ENCODE measurements around the gene CCDC77. TPM values are rescaled to one million over a fixed set of nuclear protein-coding genes. Genes with fewer than 3 reads are reported as not detected.

CCDC77 gene
- total RNA-seq, 1 experiment from 2014 or later: 12.3 TPM

- Histone ChIP-seq H3K9me2 (ENCODE audit: insufficient read depth) (no peaks in the 10 kb centered on the region), H3K4me3 (replicated peaks in 1 of 2; ENCODE audit: low read depth in 1 of 2, low read length in 2 of 2) (no peak overlapping the region), H2AFZ (ENCODE audit: low read depth, low read length, poor library complexity, severe bottlenecking) (no peak overlapping the region), H3K36me3 (ENCODE audit: control insufficient read depth in 1 of 2, insufficient read depth in 2 of 2, low read length in 2 of 2) (no peaks in the 10 kb centered on the region), H3K9ac (ENCODE audit: low read length) (no peak overlapping the region), H3K27ac (ENCODE audit: low read depth, low read length) (no peak overlapping the region), H3K79me2 (ENCODE audit: insufficient read depth, low read length) (no peaks in the 10 kb centered on the region), H3K4me2 (ENCODE audit: low read length) (no peak overlapping the region), H3K27me3 (ENCODE audit: insufficient read depth, low read length) (no peaks in the 10 kb centered on the region), H3K9me3 (ENCODE audit: control insufficient read depth in 1 of 2, insufficient read depth in 1 of 2, low read depth in 1 of 2, low read length in 2 of 2) (no peaks in the 10 kb centered on the region), H3K4me1 (ENCODE audit: control insufficient read depth in 1 of 2, insufficient read depth in 2 of 2, low read length in 2 of 2) (no peaks in the 10 kb centered on the region), H4K20me1 (ENCODE audit: insufficient read depth) (no peaks in the 10 kb centered on the region)
- no peak for DNase-seq (ENCODE audit: low read depth, low spot score)
- ChIA-PET CTCF (interaction anchor here (1.5 kb wide), 1 partner anchor 97 kb away, joined by 4 read pairs; no protein-coding TSS in a partner anchor), RAD21 (ENCODE audit: low non-redundant PET in 1 of 2, low total read pairs in 2 of 2, uncharacterized antibody in 2 of 2, unreplicated experiment in 2 of 2) (no interaction called here), POLR2A (no interaction called here)
- intact Hi-C loops (cut with micrococcal nuclease): no loop called here
- TF ChIP-seq FOSL1 (IDR thresholded peaks at IDR 0.05; ENCODE audit: low read depth): no peak
- TF ChIP-seq CTCF (IDR thresholded peaks at IDR 0.05 in 2 of 3, conservative IDR thresholded peaks at IDR 0.05 in 1 of 3; ENCODE audit: borderline replicate concordance in 1 of 3, insufficient read depth in 1 of 3, low read depth in 2 of 3, low read length in 2 of 3): no peak
- no peak for TF ChIP-seq POLR2A (IDR thresholded peaks at IDR 0.05; ENCODE audit: borderline replicate concordance, extremely low read depth, insufficient read depth, insufficient read length)
- no peak for TF ChIP-seq CBX3 (IDR thresholded peaks at IDR 0.05; ENCODE audit: low read depth)
- TF ChIP-seq EGR1 (IDR thresholded peaks at IDR 0.05; ENCODE audit: low read depth): no peak
- no peak for TF ChIP-seq MAX (IDR thresholded peaks at IDR 0.05)
- no peak for TF ChIP-seq ATF3 (IDR thresholded peaks at IDR 0.05)
- ATAC-seq: no peak
- BruUV-seq (replicated peaks): no TSS peak
Observed at GRCh38 chr12:450438-450837, 49.0 kb downstream of the CCDC77 start.

GRCh38 chr12:452667-453210 is 51.3 kb downstream of the CCDC77 start:
- H3K4me1 ChIP-seq (ENCODE audit: control insufficient read depth in 1 of 2, insufficient read depth in 2 of 2, low read length in 2 of 2): no peaks in the 10 kb centered on the region
- DNase-seq (ENCODE audit: low read depth, low spot score): no peak
- H2AFZ ChIP-seq (ENCODE audit: low read depth, low read length, poor library complexity, severe bottlenecking): no peak overlapping the region
- H3K9me3 ChIP-seq (ENCODE audit: control insufficient read depth in 1 of 2, insufficient read depth in 1 of 2, low read depth in 1 of 2, low read length in 2 of 2): no peaks in the 10 kb centered on the region
- no peaks in the 10 kb centered on the region for H3K9me2 ChIP-seq (ENCODE audit: insufficient read depth)
- H3K27me3 ChIP-seq (ENCODE audit: insufficient read depth, low read length): no peaks in the 10 kb centered on the region
- intact Hi-C loops (cut with micrococcal nuclease): no loop called here
- no peaks in the 10 kb centered on the region for H3K36me3 ChIP-seq (ENCODE audit: control insufficient read depth in 1 of 2, insufficient read depth in 2 of 2, low read length in 2 of 2)
- ATAC-seq: no peak
- POLR2A ChIA-PET: no interaction called here
- H3K27ac ChIP-seq (ENCODE audit: low read depth, low read length): no peak overlapping the region
- RAD21 ChIA-PET (ENCODE audit: low non-redundant PET in 1 of 2, low total read pairs in 2 of 2, uncharacterized antibody in 2 of 2, unreplicated experiment in 2 of 2): no interaction called here
- CTCF ChIA-PET: interaction anchor here (1.4 kb wide), 1 partner anchor 10 kb away, joined by 3 read pairs; no protein-coding TSS in a partner anchor
- no peaks in the 10 kb centered on the region for H4K20me1 ChIP-seq (ENCODE audit: insufficient read depth)
- no peak overlapping the region for H3K4me3 ChIP-seq (replicated peaks in 1 of 2; ENCODE audit: low read depth in 1 of 2, low read length in 2 of 2)
- TF ChIP-seq YY1 (IDR thresholded peaks at IDR 0.05; ENCODE audit: extremely low read depth, insufficient replicate concordance, low read depth, low read length) (no peak), CTCF (IDR thresholded peaks at IDR 0.05 in 2 of 3, conservative IDR thresholded peaks at IDR 0.05 in 1 of 3; ENCODE audit: borderline replicate concordance in 1 of 3, insufficient read depth in 1 of 3, low read depth in 2 of 3, low read length in 2 of 3) (peak in 1 of 3 experiments; percentile 31; a peak in 2 of 6 replicates)
- BruUV-seq (replicated peaks): no TSS peak
- H3K79me2 ChIP-seq (ENCODE audit: insufficient read depth, low read length): no peaks in the 10 kb centered on the region
- H3K9ac ChIP-seq (ENCODE audit: low read length): no peak overlapping the region
- H3K4me2 ChIP-seq (ENCODE audit: low read length): no peak overlapping the region

Measured in HCT116 (cell line).